Inflammatory macrophage treated with lipopolysaccharide for 1 hour (primary cell): ENCODE data around the gene SVOP.
"Not testable (repeated sequence)": the region's sequence is repeated elsewhere in the genome, so short reads cannot be mapped to it uniquely, and the experiment has no call there.

Source experiments
- DNase-seq, 2 donors: peaks; one replicate each; pipeline ENCODE4 v3.0.0-alpha.2; 2020 to 2022

The SVOP gene, protein sequence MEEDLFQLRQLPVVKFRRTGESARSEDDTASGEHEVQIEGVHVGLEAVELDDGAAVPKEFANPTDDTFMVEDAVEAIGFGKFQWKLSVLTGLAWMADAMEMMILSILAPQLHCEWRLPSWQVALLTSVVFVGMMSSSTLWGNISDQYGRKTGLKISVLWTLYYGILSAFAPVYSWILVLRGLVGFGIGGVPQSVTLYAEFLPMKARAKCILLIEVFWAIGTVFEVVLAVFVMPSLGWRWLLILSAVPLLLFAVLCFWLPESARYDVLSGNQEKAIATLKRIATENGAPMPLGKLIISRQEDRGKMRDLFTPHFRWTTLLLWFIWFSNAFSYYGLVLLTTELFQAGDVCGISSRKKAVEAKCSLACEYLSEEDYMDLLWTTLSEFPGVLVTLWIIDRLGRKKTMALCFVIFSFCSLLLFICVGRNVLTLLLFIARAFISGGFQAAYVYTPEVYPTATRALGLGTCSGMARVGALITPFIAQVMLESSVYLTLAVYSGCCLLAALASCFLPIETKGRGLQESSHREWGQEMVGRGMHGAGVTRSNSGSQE

GRCh38 chr12:109020796-109021380 is at the start of gene SVOP:
Gene SVOP (minus strand): TSS chr12:109021068. CDS start chr12:109020868, 200 bp downstream.
- peak; percentile 65 to 74 for DNase-seq

GRCh38 chr12:109069307-109070271 is 48.7 kb upstream of the SVOP start:
- DNase-seq = no peak

GRCh38 chr12:109065853-109066193 is 45.0 kb upstream of the SVOP start:
- DNase-seq = no peak

DNA sequence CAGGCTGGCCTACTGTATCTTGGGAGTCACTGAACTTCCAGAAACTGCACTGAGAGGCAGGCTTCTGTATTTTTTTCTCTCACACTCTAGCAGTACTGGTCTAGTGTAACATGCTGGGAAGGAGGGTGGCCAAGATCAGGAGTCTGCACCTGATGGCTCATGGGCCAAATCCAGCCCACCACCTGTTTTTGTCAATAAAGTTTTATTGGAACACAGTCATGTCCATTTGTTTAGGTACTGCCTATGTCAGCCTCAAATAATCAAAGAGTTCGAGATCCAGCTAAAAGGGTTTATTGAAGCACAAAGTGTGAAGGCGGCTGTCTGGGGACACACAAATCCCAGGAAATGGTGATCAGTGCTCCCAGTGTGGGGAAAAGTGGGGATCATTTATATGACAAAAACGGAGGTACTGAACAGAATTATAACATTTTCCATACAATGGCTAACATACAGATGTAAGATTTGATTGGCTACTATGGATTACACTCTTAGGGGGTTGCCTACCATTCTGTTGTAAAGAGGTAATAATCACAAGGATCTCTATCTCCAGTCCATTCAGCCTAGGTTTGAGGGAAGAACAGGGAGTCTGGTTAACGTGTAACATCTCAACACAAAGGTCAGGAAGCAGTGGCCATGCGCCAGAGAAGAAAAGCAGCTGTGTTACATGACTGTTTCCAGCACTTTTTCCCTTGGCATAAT is 44.4 kb upstream of the SVOP start:
- no peak for DNase-seq

- no peak for DNase-seq
Observed at GRCh38 chr12:109064143-109064542, 43.3 kb upstream of the SVOP start.

DNA sequence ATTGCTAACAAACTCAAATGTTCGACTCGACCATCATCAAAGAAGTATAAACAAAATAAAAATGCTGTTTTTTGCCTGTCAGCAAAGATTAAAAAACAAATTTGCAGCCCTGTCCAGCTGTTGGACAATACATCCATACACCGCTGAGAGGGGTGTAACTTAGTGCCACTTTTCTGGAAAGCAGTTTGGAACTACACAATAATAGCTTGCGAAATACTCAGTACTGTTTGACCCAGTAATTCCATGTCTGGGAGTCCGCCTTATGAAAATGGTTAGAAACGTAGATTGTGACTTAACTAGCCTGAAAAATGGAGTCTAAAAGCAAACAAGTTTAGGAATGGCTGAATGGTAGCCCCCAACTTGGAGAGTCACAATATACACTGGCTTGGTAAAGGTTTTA is 37.9 kb upstream of the SVOP start:
- DNase-seq = no peak

DNA sequence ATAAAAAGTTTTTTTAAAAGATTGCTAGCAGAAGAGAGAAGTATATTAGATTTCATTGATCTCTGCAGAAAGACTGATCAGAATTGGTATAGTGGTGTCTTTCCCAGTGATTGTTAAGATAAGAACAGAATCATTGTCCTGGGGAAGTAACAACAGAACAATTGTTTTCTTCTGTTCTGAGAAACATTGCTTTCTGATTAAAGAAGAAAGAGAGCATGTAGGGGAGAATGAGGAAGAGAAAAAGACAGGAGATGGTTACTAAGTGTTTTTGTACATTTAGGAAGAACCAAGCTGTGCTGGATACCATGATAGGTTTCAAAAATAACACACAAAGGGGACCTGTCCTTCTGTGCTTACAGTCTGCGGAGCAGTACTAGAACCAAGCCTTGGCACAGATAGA is 36.5 kb upstream of the SVOP start:
- no peak for DNase-seq

DNA sequence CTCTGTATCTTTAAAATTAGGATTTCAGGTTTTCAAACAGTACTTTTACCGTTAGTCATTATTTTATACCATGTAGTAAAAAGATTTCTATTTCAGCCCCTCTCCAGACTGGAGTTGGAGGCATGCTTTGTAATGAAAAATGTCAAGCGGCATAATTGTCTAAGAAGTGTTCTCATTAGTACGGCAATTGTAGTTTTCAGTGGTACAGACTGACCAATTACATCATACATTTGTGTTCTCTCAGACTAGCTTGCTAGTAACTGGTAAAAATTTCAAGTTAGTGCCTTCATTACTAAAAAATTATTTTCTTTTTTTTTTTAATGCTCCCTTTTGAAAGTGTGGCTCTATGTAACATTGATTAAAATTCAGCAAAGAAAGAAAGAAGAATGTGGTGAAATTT is 36.0 kb upstream of the SVOP start:
- no peak for DNase-seq

DNA sequence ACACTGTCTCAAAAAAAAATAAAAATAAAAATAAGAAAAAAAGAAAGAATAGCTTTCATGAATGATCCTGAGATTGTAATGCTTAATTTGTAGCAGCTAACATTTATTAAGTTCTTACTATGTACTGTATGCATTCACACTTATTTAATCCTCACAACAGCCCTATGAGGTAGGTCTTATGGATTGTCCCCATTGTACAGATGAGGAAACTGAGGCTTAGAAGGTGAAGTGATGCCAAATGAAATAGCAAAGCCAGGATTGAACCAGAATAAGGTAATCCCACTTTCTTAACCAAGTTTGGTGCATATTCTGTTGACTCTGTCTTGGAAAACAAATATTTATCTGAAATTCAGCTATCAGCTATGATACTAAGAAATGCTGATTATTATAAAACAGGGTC is 33.7 kb upstream of the SVOP start:
- no peak for DNase-seq

GRCh38 chr12:109054124-109054513 is 33.3 kb upstream of the SVOP start:
- not testable (repeated sequence) for DNase-seq

- DNase-seq = peak; percentile 52 to 71
Observed at GRCh38 chr12:109053382-109054123, 32.7 kb upstream of the SVOP start.

- peak; percentile 67 to 92 for DNase-seq
Observed at GRCh38 chr12:109052414-109053323, 31.8 kb upstream of the SVOP start, which contains the start of gene USP30. Gene USP30 (plus strand): TSS chr12:109052576. CDS start chr12:109052679, 103 bp downstream.

GRCh38 chr12:109052097-109052413 is 31.2 kb upstream of the SVOP start:
- no peak for DNase-seq

DNA sequence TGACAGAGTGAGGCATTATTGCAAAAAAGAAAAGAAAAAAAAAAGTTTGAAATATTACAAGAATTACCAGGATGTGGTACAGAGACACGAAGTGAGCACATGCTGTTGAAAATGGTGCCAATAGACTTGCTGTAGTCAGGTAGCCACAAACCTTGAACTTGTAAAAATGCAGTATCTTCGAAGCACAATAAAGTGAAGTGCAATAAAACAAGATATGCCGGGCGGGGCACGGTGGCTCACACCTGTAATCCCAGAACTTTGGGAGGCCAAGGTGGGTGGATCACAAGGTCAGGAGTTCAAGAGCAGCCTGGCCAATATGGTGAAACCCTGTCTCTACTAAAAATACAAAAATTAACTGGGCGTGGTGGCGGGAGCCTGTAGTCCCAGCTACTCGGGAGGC is 28.9 kb upstream of the SVOP start:
- DNase-seq = not testable (repeated sequence)

- peak in 1 of 2 donors; percentile 55 for DNase-seq
Observed at GRCh38 chr12:109048706-109049105, 27.8 kb upstream of the SVOP start.

- DNase-seq = no peak
Observed at GRCh38 chr12:109047081-109047805, 26.4 kb upstream of the SVOP start.

- DNase-seq = no peak
Observed at GRCh38 chr12:109044241-109044640, 23.4 kb upstream of the SVOP start.

- no peak for DNase-seq
Observed at GRCh38 chr12:109036975-109037374, 16.1 kb upstream of the SVOP start.

DNA sequence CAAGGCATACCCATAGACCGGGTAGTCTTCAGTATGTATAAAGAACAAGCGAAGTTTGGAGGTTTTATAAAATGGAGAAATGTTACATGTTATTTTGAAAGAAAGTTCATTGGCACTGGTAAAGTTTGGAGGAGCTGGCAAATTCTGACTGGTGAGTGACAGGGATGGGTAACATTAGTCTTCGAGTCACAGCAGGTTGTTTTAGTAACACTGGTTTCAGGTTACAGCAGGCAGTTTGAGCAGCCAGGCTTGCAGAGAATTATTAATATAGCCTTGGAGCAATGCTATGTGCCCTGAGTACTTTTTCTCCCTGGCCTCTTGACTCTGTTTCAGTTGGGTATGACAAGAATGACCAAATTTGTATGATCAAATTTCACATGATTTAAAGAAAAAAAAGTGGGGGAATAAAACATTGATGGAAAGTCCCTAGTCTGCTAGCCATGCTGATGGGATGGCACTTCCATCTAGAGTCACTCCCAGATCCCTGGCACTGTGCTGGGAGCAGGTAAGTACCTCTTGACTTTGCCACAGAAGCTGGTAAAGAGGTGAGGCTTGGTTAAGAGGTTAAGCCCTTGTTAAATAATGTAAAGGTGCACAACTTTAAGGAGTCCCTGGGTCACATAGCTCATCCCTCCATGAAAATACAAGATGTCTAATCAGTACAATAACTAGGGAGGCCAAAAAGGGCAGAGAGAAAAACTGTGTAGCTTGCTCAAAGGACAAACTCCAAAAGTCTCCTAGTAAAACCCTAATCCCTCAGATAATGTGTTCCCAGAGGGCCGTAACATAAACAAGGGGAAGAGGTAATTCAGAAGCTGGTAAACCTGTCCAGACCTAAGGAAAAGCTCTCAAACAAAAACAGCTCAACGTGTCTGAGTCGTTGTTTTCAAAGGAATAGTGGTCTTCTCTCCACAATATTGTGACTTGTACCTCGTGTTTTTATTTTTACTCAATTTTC is 12.7 kb upstream of the SVOP start:
- peak in 1 of 2 donors; percentile 39 for DNase-seq
